Activated effector memory CD4-positive, alpha-beta T cell treated with Interleukin-2 at 50 U/mL for 16 hours (primary cell): Measurements from ENCODE around the gene ANO2.

ENCODE experiments used
- DNase-seq: peaks from one replicate; pipeline ENCODE4 v3.0.0-alpha.2; 2020

Gene ANO2

DNA sequence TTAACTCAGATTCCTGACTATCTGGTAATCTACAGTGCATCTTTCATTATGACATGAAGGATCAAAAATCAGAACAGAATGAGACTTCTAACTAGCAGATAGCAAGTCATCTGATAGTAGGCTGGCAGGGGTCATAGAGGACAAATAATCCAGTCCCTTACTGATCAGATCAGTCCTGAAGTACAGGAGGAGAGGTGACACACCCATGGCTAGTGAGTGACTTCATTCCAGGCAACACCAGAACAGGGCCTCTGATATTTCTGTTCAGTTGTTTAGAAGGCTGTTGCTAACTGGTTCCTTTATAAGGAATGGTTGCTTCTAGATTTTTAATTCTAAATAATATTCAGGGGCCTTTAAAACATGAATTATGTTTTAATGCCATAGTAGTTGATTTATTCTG, 291.0 kb downstream of the ANO2 start:
- DNase-seq = no peak

DNA sequence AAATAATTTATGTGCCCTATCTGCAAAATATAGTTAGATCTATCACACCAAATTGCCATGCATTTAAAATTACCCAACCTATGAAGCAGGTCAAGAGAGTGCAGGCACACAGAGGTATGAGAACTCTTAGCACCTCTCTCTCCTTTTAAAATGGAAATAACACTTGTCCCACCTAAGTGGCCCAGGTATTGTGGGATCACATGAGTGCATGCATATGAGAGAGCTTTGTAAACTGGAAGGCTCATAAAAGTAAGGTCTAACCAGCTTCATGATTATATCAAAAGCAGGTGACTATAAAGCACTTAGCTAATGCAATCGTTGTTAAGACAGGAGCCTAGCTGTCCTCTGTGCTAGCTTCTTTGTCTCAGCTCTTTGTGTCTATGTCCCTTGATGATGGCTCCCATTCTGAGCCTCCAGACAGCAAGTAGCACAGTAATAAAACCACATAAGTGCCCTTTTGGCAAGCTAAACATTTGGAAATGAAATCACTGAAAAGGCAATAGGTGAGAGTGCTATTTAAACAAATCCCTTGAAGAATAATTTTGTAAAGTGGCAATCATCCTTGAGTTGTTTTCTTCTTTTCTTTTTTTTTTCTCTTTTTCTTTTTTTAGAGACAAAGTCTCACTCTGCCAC, 294.1 kb downstream of the ANO2 start:
- no peak for DNase-seq

GRCh38 chr12:5650281-5650680, 294.8 kb downstream of the ANO2 start:
- DNase-seq = no peak

DNA sequence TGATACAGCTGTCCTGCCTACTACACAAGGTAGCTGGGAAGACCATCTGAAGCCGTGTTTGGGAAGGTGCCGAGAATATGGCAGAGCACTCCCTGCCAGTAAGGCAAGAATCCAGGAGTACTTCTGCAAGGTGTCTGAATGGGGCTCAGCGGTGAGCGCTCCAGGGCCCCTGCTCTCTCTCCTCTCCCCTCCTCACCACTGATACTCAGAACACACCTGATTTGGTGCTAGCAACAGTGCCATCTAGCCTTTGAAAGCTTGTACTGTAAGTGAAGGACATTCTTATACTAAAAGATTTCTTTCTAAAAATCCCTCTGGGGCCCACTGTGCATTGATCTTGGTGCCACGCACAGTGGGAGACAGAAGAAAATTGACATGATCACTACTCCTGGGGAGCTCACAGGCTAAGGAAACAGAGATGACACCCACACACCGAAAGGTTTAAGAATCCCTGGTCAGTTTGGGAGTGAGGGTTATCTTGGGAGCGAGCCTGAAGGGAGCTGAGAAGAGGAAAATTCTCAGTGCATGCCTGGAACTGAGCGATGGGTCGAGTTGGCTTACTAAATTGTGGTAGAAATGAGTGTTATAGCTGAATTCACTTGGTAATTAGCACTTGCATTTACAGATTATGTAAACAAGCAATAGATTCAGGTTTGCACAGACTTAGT, 296.2 kb downstream of the ANO2 start:
- no peak for DNase-seq

GRCh38 chr12:5643266-5643665, 301.8 kb downstream of the ANO2 start:
- no peak for DNase-seq

GRCh38 chr12:5637698-5638097, 307.4 kb downstream of the ANO2 start:
- no peak for DNase-seq

DNA sequence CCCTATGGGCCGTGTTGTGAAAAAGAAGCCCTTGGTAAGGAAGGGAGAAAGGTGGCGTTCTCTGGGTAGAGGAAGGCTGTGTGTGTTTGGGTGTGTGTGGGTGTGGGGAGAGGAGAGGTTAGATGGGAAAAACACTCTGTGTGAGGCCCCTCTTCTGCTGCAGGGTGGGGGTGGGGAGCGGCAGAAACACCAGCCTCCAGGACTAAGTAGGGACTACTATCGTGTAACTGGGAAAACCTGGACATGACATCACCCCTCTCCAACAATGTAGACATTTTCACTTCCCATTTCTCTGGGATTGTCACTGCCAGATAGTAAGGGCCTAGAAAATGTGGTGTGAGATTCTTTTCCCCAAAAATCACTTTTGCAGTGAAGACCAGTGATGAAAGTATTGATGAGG, 308.2 kb downstream of the ANO2 start:
- no peak for DNase-seq

DNA sequence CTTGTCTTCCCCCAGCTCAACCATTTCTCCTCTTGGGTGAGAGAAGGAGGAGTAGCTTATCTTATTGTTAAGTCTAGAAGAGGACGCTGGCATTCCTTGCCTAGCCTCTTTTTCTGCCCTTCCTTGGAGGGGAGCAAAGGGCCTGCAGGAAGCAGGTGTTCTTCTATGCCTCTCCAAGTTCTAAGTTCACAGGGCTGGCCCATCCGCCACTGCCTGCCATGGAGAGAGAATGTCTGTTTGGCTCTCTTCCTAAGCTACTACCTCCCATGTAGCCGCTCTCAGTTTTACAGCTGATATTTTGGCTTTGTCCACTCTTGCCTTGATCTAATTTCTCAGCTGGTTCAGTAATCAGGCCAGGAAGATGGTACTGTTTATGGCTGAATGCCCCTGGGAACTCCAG, 312.0 kb downstream of the ANO2 start:
- DNase-seq = no peak

- no peak for DNase-seq
Observed at GRCh38 chr12:5632453-5632852, 312.6 kb downstream of the ANO2 start.

GRCh38 chr12:5631497-5631896, 313.6 kb downstream of the ANO2 start:
- no peak for DNase-seq

DNA sequence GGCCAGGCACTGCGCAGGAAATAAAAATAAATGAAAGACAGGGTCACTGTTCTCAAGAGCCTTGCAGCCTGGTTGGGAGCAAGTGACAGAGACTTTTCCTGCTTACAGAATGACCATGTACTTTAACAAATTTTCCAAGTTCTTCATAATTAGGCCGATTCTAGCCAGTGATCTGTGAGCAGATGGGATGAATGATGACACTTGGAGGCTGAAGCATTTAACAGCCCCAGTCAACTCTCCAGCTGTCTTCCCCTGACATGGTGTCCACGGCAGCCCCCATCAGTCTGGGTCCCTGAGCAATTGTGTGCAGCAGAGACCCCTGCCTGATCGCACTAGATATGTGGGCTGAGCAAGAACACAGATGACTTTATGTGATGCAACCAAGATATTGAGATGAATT, 314.3 kb downstream of the ANO2 start:
- DNase-seq = no peak

- DNase-seq = no peak
Observed at GRCh38 chr12:5628501-5628900, 316.6 kb downstream of the ANO2 start.

- no peak for DNase-seq
Observed at GRCh38 chr12:5627053-5627630, 317.9 kb downstream of the ANO2 start.

- no peak for DNase-seq
Observed at GRCh38 chr12:5626151-5626550, 318.9 kb downstream of the ANO2 start.

DNA sequence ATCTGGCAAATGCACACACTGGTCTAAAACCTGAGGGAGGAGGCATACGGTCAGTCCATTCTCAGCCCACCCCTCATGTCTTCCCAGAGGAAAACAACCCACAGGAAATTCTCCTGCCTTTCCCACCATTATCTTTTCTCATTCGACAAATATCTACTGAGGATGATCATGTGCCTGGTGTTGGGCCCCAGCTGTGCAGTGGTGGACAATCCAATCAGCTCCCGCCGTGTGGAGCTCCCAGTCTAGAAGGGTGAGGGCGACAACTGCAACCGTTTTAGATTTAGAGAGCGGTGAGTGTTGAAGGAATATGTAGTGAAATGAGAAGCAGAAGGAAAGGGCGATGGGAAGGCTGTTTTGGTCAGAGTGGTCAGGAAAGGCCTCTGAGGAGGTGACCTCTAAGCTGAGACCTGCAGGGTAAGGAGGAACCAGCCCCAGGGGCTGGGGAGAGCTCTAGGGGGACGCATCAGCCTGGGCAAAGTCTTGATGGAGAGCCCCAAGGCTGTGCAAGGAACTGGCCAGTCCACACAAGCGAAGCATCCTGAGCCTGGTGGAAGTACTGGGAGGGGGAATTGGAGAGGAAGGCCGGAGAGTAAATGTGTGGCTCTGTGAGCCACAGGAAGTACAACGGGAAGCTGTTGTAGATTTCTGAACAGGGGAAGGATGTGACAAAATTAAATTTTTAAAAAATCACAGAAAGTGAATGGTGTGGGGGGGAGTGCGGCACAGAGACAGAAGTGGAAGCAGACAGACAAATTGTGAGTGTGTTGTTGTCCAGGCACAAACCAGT, 320.4 kb downstream of the ANO2 start:
- DNase-seq = no peak

DNA sequence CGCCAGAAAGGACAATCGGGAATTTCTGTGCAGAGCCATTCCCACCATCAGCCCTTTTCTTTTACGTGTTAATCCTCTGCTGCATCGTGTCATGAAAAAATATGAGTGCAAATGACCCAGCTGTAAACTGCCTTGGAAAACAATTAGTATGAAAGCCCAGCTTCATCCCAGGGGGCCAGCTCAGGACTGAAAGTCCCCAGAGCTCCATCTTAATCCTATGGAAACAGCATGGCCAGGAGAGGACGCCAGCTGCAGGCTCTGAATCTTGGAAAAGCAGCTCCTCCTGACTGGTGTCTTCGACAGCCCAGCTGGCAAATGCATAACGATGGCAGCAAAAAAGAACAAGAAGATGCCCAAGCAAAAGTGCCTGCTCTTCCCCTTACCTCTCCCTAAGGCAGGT, 321.6 kb downstream of the ANO2 start:
- DNase-seq = no peak

- DNase-seq = no peak
Observed at GRCh38 chr12:5622280-5622679, 322.8 kb downstream of the ANO2 start.

DNA sequence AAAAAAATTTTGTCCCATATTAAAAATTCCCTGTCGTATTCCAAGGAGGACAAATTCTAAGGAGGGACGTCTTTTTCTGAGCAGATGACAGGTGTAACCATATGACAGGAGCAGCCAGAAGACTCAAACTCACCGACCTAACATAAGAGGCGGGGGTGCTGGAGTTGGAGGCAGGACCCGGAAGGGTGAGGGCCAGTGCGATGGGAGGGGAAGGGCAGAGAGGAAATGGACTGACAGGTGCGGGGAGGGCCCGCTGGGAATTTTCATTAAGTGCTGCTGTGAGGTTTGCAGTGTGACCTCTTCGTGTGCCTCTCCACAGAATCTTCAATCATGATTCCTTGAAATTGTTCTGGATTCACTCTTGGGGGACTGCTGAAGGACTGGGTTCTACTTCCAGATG, 323.7 kb downstream of the ANO2 start:
- DNase-seq = no peak

DNA sequence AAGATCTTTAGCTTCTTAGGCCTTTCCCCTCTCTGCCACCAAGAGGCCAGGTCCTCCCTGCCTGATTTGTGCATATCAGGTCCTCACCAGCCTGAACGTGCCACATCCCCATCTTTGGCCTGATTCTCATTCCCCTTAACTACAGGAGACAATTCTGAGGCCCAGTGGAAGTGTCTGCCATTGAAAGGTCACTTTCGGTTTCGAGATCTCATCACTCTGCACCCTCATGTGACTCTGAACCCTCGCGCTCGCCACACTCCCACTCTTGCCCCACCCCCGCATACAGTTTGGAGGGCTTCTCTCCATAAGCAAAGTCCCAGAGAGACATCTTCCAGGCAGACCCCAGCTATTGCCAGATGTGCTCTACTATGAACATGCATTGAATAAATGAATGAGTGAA, 324.2 kb downstream of the ANO2 start:
- DNase-seq = no peak

- DNase-seq = no peak
Observed at GRCh38 chr12:5619628-5620027, 325.4 kb downstream of the ANO2 start.

- no peak for DNase-seq
Observed at GRCh38 chr12:5616854-5617253, 328.2 kb downstream of the ANO2 start.

DNA sequence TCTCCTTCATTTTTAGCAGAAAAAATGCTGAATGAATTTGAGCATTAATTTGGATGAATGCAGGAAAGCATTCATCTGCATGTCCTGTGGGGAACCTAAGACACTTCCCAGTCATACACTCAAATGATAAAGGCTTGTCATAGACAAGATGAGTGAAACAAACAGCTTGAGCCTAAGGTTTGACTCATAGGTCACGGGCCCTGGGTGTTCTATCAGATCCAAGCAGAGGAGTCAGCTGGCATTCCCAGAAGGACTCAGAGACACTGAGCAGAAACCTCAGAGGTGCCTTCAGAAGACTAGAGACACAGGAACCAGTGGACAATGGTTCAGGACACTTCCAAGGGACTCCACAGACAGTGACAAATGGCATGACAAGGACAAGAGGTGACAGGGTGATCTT, 329.3 kb downstream of the ANO2 start:
- DNase-seq = no peak

GRCh38 chr12:5614256-5614655, 330.8 kb downstream of the ANO2 start:
- DNase-seq = no peak
